Heart left ventricle (tissue), 13 donors: ENCODE measurements around the gene ZCCHC7.

Experiments used
- POLR2A ChIP-seq, 2 donors: fragments of 450-650 bp; IDR thresholded peaks; one replicate each; pipeline ENCODE4 v1.6.1; 2017; ENCODE audit warnings: antibody characterized with exemption in 2 of 2, mild to moderate bottlenecking in 2 of 2, moderate library complexity in 2 of 2
- TF ChIP-seq, protein P1 (sequence below), 12 donors: fragments of 200-600 bp; sonication (generic) in 4 of 12; IDR thresholded peaks; one replicate each; pipeline versions ENCODE4 v1.5.0 to v1.8.0; 2018 to 2022; ENCODE audit warnings: antibody characterized with exemption in 12 of 12, mild to moderate bottlenecking in 5 of 12
- donor health status: ischemic (EF 13 %, LVEDD 7.1; RV severe dilation, severe dysfunction).
- donor health status: DM: no; HTN: yes; CAD: no.
- donor health status: DM: no; HTN: no; CAD: no.
- donor health status: ischemic (EF 25% LVEDD 6.9; RV normal size, moderate dysfunction).
- donor health status: ischemic (EF 25% LVEDD 5.7; RV mildly dilated, moderate dysfunction).
- donor health status: ischemic (EF 35%, LVEDD 5.7; RV mildly dilated, moderate dysfunction).
- donor health status: nonischemic (EF 11% LVEDD 7.7; RV severe dilation, severe dysfunction).
- donor health status: DM: yes; HTN: yes; CAD: no.
- donor health status: PGD.
- donor health status: ischemic (EF 29% LVEDD 5.4; RV normal size, mild dysfunction).
- donor health status: nonischemic (EF 23%, LVEDD 6.1; RV moderate dilation, normal function).

DNA sequence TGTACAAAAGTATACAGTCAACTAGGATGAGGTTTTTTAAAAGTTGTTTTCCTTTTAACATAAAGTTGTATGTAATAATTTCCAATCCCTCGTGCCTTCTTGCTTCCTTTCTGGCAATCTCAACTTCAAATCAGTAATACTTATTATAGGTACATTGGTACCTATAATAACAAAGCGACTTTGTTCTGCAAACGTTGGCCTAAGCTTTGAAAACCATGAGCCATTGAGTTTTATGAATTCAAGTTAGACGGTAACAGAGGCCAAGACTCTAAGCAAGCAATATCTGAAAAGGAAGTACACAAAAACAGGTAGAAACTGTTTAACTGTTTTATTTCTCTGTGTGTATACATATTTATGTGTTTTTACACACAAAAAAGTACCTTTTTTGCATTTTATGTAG lies 166.9 kb downstream of the ZCCHC7 start:
- TF ChIP-seq, protein P1, sequence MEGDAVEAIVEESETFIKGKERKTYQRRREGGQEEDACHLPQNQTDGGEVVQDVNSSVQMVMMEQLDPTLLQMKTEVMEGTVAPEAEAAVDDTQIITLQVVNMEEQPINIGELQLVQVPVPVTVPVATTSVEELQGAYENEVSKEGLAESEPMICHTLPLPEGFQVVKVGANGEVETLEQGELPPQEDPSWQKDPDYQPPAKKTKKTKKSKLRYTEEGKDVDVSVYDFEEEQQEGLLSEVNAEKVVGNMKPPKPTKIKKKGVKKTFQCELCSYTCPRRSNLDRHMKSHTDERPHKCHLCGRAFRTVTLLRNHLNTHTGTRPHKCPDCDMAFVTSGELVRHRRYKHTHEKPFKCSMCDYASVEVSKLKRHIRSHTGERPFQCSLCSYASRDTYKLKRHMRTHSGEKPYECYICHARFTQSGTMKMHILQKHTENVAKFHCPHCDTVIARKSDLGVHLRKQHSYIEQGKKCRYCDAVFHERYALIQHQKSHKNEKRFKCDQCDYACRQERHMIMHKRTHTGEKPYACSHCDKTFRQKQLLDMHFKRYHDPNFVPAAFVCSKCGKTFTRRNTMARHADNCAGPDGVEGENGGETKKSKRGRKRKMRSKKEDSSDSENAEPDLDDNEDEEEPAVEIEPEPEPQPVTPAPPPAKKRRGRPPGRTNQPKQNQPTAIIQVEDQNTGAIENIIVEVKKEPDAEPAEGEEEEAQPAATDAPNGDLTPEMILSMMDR (IDR thresholded peaks at IDR 0.05) = no peak
- TF ChIP-seq POLR2A (IDR thresholded peaks at IDR 0.05) = no peak
